Gastroesophageal sphincter (tissue), 3 donors: ENCODE measurements around the gene MCF2.

Experiments
- POLR2A ChIP-seq, 2 donors: fragments of 450-650 bp; IDR thresholded peaks; one replicate each; pipeline ENCODE4 v1.6.1; 2017; ENCODE audit warnings: antibody characterized with exemption in 2 of 2, mild to moderate bottlenecking in 2 of 2, moderate library complexity in 1 of 2
- POLR2AphosphoS5 ChIP-seq: sonication (generic); formaldehyde crosslinking; IDR thresholded peaks from one replicate; pipeline ENCODE4 v1.6.1; 2017; ENCODE audit warnings: antibody characterized with exemption
- TF ChIP-seq, protein P1 (sequence below), 4 experiments: fragments of 200-600 bp in 2 of 4; fragments of 450-650 bp in 2 of 4; sonication (generic) in 1 of 4; IDR thresholded peaks; one replicate each; pipeline ENCODE4 v1.5.1; 2017 to 2019; ENCODE audit warnings: antibody characterized with exemption in 4 of 4, mild to moderate bottlenecking in 2 of 4, moderate library complexity in 2 of 4

DNA sequence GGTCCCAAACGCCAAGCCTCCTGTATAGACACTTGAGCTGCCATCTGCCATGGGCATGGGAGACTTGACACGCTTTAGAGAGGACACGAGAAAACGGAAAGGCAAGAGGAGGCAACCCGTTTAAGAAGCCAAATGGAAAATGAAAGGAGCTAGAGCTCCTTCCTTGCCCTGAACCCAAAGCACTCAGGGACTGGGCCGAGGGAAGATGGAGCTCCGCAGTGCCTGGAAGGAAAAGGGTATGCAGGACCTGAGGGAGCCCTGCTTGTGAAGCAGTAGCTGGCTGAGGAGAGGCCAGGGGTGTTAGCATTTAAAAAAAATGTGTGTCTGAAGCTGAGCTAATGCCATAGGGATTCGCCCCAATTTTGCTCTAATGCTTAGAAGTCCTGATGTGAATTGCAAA is 15.1 kb downstream of the MCF2 start:
- TF ChIP-seq, protein P1, sequence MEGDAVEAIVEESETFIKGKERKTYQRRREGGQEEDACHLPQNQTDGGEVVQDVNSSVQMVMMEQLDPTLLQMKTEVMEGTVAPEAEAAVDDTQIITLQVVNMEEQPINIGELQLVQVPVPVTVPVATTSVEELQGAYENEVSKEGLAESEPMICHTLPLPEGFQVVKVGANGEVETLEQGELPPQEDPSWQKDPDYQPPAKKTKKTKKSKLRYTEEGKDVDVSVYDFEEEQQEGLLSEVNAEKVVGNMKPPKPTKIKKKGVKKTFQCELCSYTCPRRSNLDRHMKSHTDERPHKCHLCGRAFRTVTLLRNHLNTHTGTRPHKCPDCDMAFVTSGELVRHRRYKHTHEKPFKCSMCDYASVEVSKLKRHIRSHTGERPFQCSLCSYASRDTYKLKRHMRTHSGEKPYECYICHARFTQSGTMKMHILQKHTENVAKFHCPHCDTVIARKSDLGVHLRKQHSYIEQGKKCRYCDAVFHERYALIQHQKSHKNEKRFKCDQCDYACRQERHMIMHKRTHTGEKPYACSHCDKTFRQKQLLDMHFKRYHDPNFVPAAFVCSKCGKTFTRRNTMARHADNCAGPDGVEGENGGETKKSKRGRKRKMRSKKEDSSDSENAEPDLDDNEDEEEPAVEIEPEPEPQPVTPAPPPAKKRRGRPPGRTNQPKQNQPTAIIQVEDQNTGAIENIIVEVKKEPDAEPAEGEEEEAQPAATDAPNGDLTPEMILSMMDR (IDR thresholded peaks at IDR 0.05): no peak
- TF ChIP-seq POLR2A (IDR thresholded peaks at IDR 0.05) (no peak), POLR2AphosphoS5 (no peak)
